HCT116 (cell line): Measurements from ENCODE around the gene PRKCQ.

Experiments used
- CEBPB ChIP-seq: IDR thresholded peaks from 2 replicates; pipeline ENCODE4 v1.6.1; 2012; ENCODE audit warnings: low read depth
- CTCF ChIP-seq, 3 experiments: fragments of 200-600 bp in 1 of 3; sonication (generic) in 1 of 3; IDR thresholded peaks in 2 of 3; conservative IDR thresholded peaks in 1 of 3; 2 replicates each; pipeline ENCODE4 v1.5.1; 2012 to 2017; ENCODE audit warnings: low read depth in 2 of 3, low read length in 2 of 3, antibody characterized with exemption in 1 of 3, borderline replicate concordance in 1 of 3, control low read depth in 1 of 3, mild to moderate bottlenecking in 1 of 3, mixed read lengths in 1 of 3, mixed run types in 1 of 3, moderate library complexity in 1 of 3; ENCODE audit not compliant: insufficient read depth in 1 of 3
- EZH2 ChIP-seq: fragments of 200-600 bp; sonication (generic); IDR thresholded peaks from 2 replicates; pipeline ENCODE4 v1.6.1; 2017; ENCODE audit warnings: antibody characterized with exemption, mixed run types
- EZH2phosphoT487 ChIP-seq: fragments of 200-600 bp; IDR thresholded peaks from 2 replicates; pipeline ENCODE4 v1.6.1; 2018; ENCODE audit warnings: antibody characterized with exemption, borderline replicate concordance
- POLR2A ChIP-seq: IDR thresholded peaks from 2 replicates; pipeline ENCODE4 v1.7.0; 2011; ENCODE audit warnings: borderline replicate concordance; ENCODE audit not compliant: insufficient read depth, insufficient read length; ENCODE audit errors: extremely low read depth
- POLR2AphosphoS5 ChIP-seq: IDR thresholded peaks from 2 replicates; pipeline ENCODE4 v1.6.1; 2011; ENCODE audit warnings: mild to moderate bottlenecking, low read depth, low read length, moderate library complexity
- RAD21 ChIP-seq: IDR thresholded peaks from 2 replicates; pipeline ENCODE4 v1.6.1; 2012; ENCODE audit warnings: low read depth, mild to moderate bottlenecking
- REST ChIP-seq: IDR thresholded peaks from 2 replicates; pipeline ENCODE4 v1.6.1; 2012; ENCODE audit warnings: low read depth
- SRF ChIP-seq: IDR thresholded peaks from 2 replicates; pipeline ENCODE4 v1.6.1; 2012; ENCODE audit warnings: low read depth
- ZFX ChIP-seq: fragments of 450-650 bp; IDR thresholded peaks from 2 replicates; pipeline ENCODE4 v1.6.1; 2017

GRCh38 chr10:6588082-6588481 lies 8.0 kb upstream of the PRKCQ start:
- TF ChIP-seq CTCF (IDR thresholded peaks at IDR 0.05 in 2 of 3, conservative IDR thresholded peaks at IDR 0.05 in 1 of 3; ENCODE audit: borderline replicate concordance in 1 of 3, insufficient read depth in 1 of 3, low read depth in 2 of 3, low read length in 2 of 3): no peak
- no peak for TF ChIP-seq SRF
- no peak for TF ChIP-seq EZH2
- no peak for TF ChIP-seq POLR2A
- no peak for TF ChIP-seq EZH2phosphoT487
- no peak for TF ChIP-seq POLR2AphosphoS5
- no peak for TF ChIP-seq CEBPB
- TF ChIP-seq REST: no peak
- TF ChIP-seq RAD21: no peak
- no peak for TF ChIP-seq ZFX
